Fibroblast of villous mesenchyme (primary cell): ENCODE results near the gene MBOAT7. TPM values are rescaled to one million over a fixed set of nuclear protein-coding genes. Genes with fewer than 3 reads are reported as not detected.
"Not testable (repeated sequence)": the region's sequence is repeated elsewhere in the genome, so short reads cannot be mapped to it uniquely, and the experiment has no call there.

ENCODE experiments used
- DNase-seq: peaks from one replicate; pipeline ENCODE4 v3.0.0-alpha.2; 2010; ENCODE audit warnings: low read depth
- H3K4me3 ChIP-seq: 2 replicates; pipeline ENCODE4 v1.5.1; 2011; ENCODE audit warnings: low read depth, mild to moderate bottlenecking, low read length
- total RNA-seq: library from RNA; depleted of rRNA; stranded (reverse); fragments of >200 nt; gene quantifications from 2 replicates; pipeline ENCODE4 v1.2.3, GENCODE V29; 2012
- TF ChIP-seq, protein P1 (sequence below): IDR thresholded peaks from 2 replicates; pipeline ENCODE4 v1.5.1; 2012; ENCODE audit warnings: low read depth, mild to moderate bottlenecking, low read length; ENCODE audit not compliant: insufficient read depth

The MBOAT7 gene
- total RNA-seq, 1 donor, result 73.4 TPM

DNA sequence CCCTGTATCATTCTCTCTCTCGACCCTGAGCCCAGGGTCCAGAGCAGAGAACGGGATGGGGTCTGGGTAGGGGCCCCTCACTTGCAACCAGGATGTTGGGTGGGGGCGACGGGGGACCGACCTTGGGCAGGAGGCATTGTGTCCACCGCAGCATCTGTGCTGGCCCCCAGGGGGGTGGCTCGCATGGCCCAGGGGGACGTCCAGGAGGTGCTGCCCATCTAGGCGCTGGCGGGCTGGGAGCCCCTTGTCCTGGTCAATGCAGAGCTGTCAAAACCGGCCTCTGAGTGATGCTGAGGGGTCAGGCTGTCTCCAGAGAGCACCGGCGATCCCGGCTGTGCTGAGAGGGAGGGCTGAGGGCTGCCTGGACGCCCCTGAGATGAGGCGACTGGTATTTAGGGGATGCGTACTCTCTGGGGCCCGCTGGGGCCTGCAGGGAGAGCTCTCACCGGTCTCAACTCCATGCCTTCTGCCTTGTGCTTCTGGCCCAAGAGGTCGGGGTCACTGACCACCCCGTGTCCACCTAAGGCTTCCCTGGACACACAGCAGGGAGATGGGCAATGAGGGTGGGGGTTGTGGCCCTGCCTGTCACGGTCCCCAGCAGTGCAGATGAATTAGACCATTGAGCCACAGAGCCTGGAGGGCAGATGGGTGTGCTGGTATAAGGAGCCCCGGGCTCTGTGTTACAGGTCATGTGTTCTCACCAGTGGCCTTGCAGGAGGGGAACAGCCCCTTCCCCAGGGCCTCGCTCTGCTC is 19.9 kb upstream of the MBOAT7 start:
- DNase-seq, result no peak
- TF ChIP-seq, protein P1, sequence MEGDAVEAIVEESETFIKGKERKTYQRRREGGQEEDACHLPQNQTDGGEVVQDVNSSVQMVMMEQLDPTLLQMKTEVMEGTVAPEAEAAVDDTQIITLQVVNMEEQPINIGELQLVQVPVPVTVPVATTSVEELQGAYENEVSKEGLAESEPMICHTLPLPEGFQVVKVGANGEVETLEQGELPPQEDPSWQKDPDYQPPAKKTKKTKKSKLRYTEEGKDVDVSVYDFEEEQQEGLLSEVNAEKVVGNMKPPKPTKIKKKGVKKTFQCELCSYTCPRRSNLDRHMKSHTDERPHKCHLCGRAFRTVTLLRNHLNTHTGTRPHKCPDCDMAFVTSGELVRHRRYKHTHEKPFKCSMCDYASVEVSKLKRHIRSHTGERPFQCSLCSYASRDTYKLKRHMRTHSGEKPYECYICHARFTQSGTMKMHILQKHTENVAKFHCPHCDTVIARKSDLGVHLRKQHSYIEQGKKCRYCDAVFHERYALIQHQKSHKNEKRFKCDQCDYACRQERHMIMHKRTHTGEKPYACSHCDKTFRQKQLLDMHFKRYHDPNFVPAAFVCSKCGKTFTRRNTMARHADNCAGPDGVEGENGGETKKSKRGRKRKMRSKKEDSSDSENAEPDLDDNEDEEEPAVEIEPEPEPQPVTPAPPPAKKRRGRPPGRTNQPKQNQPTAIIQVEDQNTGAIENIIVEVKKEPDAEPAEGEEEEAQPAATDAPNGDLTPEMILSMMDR, result no peak
- H3K4me3 ChIP-seq, result peak overlapping the region; percentile 3

DNA sequence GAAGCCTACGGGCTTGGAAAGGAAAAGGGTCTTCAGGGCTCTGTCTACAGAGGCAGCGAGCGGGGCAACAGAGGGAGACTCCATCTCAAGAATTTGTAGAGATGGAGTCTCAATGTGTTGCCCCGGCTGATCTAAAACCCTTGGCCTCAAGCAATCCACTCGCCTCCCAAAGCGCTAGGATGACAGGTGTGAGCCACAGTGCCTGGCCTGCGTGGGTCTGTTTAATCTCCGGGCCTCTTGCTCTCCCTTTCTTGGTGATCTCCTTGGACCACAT is 19.3 kb upstream of the MBOAT7 start:
- DNase-seq, result no peak
- TF ChIP-seq, protein P1, result no peak
- H3K4me3 ChIP-seq, result peak overlapping the region; percentile 16

DNA sequence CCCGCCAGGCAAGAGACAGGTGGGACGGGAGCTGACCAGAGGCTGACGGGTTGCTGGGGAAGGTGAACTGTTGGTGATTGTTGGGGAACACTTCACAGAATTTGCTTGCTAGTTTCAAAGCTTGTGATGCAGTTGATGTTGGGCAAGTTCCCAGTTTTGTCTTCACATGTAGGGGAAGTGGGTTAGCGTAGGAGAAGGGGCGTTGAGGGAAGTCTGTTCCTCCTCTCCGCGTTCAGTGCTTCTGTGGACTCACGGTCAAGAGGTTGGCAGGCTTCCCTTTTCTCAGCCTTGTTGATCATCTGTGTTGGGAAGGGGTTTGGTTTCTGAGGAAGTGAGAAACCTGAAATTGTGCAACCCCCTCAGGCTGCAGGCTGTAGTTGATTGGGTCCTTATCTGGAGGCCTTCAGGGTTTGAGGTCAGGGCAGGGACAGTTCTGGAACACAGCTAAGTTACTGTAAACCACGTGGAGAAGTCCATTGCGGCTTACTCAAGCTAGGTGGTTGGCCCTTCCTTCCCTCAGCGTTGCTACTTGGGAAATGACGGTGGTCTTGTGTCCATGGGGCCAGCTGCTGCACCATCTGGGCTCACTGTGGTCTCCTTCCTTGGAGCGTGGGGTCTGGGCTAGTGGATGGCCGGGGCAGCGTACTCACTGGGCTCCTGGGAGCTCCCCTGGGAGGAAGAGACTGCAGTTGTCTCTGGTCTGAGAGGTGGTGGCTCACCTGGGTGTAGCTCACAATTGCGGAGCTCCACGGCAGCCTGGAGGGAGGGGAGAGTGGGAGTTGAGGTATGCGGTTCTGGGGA is 18.8 kb upstream of the MBOAT7 start:
- TF ChIP-seq, protein P1, result no peak
- peak; percentile 100 for DNase-seq
- peak overlapping the region; percentile 16 for H3K4me3 ChIP-seq

DNA sequence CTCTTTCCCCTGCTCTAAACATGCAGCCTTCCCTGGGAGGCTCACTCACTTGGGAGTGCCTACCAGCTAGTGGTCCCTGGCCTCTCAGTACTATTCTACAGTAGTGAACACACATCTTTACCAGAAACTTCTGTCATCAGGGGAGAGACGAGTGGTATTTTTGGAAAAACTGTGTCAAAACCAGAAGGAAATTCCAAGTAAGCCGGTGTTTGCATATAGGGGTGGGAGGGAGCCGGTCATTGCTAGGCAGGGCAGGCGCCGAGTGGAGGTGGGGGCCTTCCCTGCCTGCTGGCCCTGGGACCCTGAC is 18.2 kb upstream of the MBOAT7 start:
- H3K4me3 ChIP-seq, result no peak overlapping the region
- TF ChIP-seq, protein P1, result no peak
- DNase-seq, result no peak

DNA sequence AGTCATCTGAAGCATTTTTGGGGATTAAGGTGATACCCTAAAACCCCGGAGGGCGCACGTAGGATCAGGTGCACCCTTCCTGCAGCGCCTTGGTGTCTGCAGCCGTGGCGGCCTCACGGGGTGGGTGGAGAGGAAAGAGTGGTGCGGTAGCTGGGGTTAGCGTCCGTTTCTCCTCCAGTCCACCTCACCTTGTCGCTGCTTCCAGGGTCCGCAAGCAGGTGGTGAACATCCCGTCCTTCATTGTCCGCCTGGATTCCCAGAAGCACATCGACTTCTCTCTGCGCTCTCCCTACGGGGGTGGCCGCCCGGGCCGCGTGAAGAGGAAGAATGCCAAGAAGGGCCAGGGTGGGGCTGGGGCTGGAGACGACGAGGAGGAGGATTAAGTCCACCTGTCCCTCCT is 17.8 kb upstream of the MBOAT7 start:
- not testable (repeated sequence) for H3K4me3 ChIP-seq, DNase-seq

DNA sequence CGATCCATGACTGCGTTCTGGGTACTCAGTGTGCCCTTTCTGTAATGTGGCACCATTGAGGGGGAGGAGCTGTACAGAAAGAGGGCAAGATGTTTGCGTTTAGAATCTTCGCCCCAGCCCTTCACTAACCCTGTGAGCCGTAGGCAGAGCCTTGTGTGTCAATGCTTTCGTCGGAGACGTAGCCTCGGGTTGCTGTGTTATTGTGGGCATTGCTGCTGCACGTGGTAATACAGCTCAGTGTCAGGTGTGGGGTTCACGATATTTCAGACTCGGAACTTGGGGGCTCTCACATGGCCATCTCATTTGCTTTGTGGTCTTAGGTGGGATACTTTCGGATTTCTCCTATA is 17.4 kb upstream of the MBOAT7 start:
- no peak for DNase-seq
- TF ChIP-seq, protein P1, result no peak
- H3K4me3 ChIP-seq, result no peak overlapping the region

DNA sequence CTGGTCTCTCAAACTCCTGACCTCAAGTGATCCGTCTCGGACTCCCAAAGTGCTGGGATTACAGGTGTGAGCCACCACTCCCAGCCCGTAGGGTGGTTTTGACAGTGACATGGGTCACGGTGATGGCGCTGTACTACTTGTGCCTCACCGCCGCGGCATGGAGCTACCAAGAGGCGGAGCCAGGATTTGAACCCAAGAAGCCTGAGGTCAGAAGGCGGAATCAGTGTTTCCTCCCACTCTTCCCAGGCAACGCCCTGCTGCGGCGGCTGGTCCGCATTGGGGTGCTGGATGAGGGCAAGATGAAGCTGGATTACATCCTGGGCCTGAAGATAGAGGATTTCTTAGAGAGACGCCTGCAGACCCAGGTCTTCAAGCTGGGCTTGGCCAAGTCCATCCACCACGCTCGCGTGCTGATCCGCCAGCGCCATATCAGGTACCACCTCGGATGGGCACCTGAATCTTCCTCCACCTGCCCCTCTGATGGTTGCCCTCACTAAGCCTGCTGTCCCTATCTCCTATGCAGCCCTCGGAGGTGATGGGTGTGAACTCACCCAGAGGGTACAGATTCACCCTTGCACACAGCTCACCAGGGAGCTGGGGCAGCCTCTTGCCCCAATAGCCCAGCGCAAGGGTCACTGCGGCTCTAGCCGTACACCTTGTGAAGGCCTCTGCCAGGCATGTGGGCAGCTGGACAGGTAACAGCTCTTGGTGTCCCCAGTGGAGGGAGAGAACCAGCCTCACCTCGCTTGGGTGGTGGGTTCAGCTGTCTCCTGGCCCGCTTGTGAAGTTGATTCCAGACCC is 16.9 kb upstream of the MBOAT7 start:
- peak overlapping the region; percentile 9 for H3K4me3 ChIP-seq
- TF ChIP-seq, protein P1, result no peak
- no peak for DNase-seq
